ENCODE measurements around the gene SYNCRIP. TPM values are rescaled to one million over a fixed set of nuclear protein-coding genes. Genes with fewer than 3 reads are reported as not detected.
"Not testable (repeated sequence)": the region's sequence is repeated elsewhere in the genome, so short reads cannot be mapped to it uniquely, and the experiment has no call there.

SYNCRIP gene
- total RNA-seq, 1 donor from 2014 or later, result 96.3 TPM

- DNase-seq (ENCODE audit: low spot score), result no peak
- no peak for ATAC-seq
- intact Hi-C loops (cut with DNase I), result no loop called here
These were observed 27.9 kb downstream of the SYNCRIP start for GRCh38 chr6:85614780-85615179.

GRCh38 chr6:85612690-85613474, 29.8 kb downstream of the SYNCRIP start:
- intact Hi-C loops (cut with DNase I), result no loop called here
- ATAC-seq (no peak), DNase-seq (ENCODE audit: low spot score) (no peak)

DNA sequence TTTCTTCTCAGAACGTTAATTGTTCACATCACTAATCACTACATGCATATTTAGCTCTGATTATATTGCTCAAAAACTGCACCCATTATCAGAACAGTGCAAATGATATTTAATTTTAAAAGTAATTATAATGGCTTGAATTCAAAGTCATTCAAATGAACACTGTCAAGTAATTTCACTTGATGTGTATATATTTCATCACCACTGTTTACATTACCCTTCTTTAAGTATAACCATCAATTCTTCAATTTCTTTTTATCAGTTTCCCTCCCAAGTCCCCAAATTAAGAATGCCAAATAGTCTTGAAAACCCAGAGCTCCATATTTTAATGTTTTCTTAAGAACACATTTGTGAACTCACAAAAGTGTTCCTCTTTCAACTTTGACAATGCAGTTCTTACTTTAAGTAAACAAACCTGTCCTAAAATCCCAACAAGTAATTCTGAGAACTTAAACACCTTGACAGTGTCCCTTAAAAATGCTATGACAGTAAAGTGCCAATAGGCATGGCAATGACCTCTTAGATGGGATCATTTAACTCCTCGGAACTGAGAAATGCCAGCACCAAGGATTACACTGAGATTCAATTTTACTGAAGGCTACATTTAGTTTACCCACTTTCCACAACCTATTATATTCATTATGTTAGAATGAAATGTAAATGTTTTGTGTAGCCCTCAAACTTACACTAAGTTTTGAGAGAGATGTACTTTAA, 32.3 kb downstream of the SYNCRIP start:
- ATAC-seq (no peak), DNase-seq (ENCODE audit: low spot score) (no peak)
- intact Hi-C loops (cut with DNase I), result no loop called here

- DNase-seq (ENCODE audit: low spot score), result no peak
- no peak for ATAC-seq
- intact Hi-C loops (cut with DNase I), result no loop called here
These were observed 40.6 kb downstream of the SYNCRIP start for GRCh38 chr6:85602100-85602499.

- intact Hi-C loops (cut with DNase I), result no loop called here
- no peak for DNase-seq (ENCODE audit: low spot score)
- no peak for ATAC-seq
These were observed 41.9 kb downstream of the SYNCRIP start for GRCh38 chr6:85600713-85601313.

GRCh38 chr6:85594197-85594930, 48.3 kb downstream of the SYNCRIP start:
- ATAC-seq, result no peak
- DNase-seq (ENCODE audit: low spot score), result no peak
- intact Hi-C loops (cut with DNase I), result no loop called here

DNA sequence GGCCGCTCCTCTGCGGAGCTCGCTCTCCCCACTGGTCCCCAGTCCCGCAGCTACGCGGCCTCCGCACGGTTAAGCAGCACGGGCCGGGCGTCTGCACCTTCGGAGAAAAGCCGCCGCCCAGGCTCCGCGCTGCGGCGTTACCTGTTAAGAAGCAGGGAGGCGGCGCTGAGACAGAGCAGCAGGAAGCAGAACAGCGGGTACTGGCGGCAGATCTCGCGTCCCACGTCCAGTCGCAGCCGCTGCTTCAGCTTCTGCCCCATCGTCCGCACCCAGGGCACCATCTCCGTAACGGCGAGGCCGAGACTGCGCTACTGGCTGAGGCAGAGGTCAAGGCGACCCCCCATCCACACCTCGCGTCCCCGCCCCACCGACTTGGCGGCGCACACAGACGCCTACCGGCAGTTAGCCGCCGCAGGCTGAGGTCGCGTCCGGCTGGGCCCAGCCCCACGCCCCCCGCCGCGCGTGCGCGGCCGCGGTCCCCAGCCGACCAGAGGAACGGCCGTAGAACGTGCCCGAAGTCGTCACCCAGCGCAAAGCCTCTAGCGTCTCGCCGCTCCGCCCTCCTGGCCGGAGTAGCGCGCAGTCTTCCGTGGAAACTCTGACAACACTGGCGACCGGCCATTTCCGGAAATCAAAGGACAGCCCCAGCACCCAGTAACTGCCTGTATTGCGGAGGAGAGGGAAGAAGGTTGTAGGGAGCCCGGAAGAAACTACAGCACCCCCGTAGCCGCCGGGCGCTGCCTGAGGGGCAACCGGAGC, 49.1 kb downstream of the SYNCRIP start, which contains the start of gene SNX14:
SNX14 (minus strand) TSS at position 421 of the 759 bp plus-strand sequence; CDS start at position 281, 140 bp downstream.
- ATAC-seq, result peak; percentile 98
- intact Hi-C loops (cut with DNase I), result no loop called here

DNA sequence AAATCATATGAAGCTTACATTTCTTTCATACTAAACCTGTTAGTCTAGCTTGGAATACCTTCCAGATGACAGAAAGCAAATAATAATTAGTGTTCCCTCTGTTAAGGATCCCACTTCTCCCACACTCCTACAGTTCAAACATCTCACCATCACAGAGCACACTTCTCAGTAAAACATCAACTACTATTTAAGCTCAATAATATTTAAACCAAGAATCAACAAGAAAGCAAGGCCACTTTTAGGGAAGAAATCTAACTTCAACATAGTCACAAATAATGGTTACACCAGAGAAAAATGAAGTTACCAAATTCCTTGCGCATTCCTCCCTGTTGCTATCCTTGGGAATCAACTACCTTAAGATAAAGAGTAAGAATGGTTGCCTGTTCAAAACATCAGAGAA, 50.7 kb downstream of the SYNCRIP start:
- DNase-seq (ENCODE audit: low spot score), result no peak
- intact Hi-C loops (cut with DNase I), result no loop called here
- ATAC-seq, result no peak

More for the DNA sequence above, 49.1 kb downstream of the SYNCRIP start, which contains the start of gene SNX14:
- DNase-seq (ENCODE audit: low spot score), result peak; percentile 98

GRCh38 chr6:85591207-85591606, 51.5 kb downstream of the SYNCRIP start:
- ATAC-seq (no peak), DNase-seq (ENCODE audit: low spot score) (no peak)
- intact Hi-C loops (cut with DNase I), result no loop called here

- ATAC-seq (no peak), DNase-seq (ENCODE audit: low spot score) (no peak)
- intact Hi-C loops (cut with DNase I), result no loop called here
These were observed 56.9 kb downstream of the SYNCRIP start for GRCh38 chr6:85585741-85586140.

DNA sequence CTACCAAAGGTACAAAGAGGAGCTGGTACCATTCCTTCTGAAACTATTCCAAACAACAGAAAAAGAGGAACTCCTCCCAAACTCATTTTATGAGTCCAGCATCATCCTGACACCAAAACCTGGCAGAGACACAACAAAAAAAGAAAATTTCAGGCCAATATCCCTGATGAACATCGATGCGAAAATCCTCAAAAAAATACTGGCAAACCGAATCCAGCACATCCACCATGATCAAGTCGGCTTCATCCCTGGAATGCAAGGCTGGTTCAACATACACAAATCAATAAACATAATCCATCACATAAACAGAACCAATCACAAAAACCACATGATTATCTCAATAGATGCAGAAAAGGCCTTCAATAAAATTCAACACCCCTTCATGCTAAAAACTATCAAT, 59.9 kb downstream of the SYNCRIP start:
- DNase-seq (ENCODE audit: low spot score); ATAC-seq; intact Hi-C loops (cut with DNase I): not testable (repeated sequence)

- DNase-seq (ENCODE audit: low spot score), result no peak
- ATAC-seq, result no peak
- intact Hi-C loops (cut with DNase I), result no loop called here
These were observed 61.1 kb downstream of the SYNCRIP start for GRCh38 chr6:85581572-85581971.

- DNase-seq (ENCODE audit: low spot score) (no peak), ATAC-seq (no peak)
- intact Hi-C loops (cut with DNase I), result no loop called here
These were observed 61.8 kb downstream of the SYNCRIP start for GRCh38 chr6:85580878-85581267.

DNA sequence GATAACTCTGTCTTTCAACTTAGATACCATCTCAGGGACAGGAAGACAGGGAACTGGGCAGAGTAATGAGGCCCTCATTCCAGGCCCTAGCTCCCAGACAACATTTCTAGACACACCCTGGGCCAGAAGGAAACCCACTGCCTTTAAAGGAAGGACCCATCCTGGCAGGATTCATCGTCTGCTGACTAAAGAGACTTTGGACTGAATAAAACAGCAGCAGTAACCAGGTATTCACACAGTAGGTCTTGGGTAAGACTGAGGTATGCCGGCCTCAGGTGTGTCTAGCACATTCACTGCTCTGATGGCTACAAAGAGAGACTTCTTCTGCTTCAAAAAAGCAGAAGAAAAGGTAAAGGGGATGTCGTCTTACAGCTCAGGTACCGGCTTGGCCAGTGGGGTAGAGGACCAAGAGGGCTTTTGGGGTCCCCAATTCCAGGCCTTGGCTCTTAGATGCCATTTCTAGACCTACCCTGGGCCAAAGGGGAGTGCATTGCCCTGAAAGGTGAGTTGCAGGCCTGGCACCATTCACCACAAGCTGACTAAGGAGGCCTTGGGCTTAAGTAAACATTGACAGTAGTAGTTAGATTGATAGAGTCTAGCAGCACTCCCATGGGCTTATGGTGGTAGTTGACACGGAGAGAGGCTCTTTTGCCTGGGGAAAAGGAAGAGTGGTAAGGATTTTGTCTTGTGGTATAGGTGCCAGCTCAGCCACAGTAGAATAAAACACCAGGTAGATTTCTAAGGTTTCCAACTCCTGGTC, 62.4 kb downstream of the SYNCRIP start:
- ATAC-seq, result no peak
- intact Hi-C loops (cut with DNase I), result no loop called here

DNA sequence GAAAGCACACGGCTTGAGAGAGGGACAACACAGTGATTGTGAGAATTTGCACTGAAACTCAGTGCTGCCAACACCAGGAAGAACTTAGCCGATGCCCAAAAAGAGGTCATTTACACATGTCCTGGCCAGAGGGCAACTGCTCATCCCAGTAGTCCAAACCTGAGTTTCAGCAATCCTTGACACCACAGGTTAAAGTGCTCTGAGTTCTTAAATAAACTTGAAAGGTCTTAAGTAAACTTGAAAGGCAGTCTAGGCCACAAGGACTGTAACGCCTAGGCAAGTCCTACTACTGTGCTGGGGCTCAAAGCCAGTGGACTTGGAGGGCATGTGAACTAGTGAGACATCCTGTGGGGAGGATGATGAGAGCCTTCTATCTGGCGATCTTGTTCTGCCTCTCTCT, 63.1 kb downstream of the SYNCRIP start:
- ATAC-seq (no peak), DNase-seq (ENCODE audit: low spot score) (no peak)
- intact Hi-C loops (cut with DNase I), result no loop called here

More for the DNA sequence above, 62.4 kb downstream of the SYNCRIP start:
- DNase-seq (ENCODE audit: low spot score), result no peak

- DNase-seq (ENCODE audit: low spot score), result no peak
- ATAC-seq, result no peak
These were observed 66.2 kb downstream of the SYNCRIP start for GRCh38 chr6:85576476-85576875.

DNA sequence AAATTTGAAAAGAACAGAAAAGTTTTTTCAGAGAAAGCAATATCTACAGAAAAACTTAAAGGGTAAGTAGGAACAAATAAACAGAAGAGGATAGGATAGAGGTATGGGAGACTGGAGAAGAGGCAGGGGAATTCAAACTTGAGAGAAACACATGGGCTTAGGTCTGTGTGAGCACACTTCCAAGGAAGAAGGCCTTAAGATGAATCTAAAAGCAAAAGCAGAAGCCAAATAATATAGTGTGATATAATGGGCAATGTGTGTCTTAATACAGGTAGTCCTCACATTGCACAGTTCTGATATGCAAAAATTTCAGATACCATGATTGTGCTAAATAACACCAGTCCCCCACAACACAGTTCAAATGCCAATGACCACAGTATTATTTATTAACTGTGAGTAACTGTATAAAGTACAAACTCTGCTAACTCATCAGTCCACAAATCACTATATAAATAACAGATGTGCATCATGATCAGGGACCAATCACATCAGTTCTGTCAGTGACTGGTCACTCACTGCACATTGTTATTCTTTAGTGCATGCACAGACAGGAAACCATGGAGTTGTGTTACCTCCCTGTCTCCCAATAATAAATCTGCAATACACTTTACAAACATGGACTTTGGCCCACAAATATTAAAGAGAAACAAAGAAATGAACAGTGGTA, 67.6 kb downstream of the SYNCRIP start:
- intact Hi-C loops (cut with DNase I), result no loop called here
- DNase-seq (ENCODE audit: low spot score) (no peak), ATAC-seq (no peak)

More at GRCh38 chr6:85576476-85576875, 66.2 kb downstream of the SYNCRIP start:
- intact Hi-C loops (cut with DNase I), result no loop called here
